GM18502 (cell line): Measurements from ENCODE around the gene TCTN3.
"Not testable (repeated sequence)": the region's sequence is repeated elsewhere in the genome, so short reads cannot be mapped to it uniquely, and the experiment has no call there.

Experiments
- ATAC-seq: cut with Tn5 transposase; IDR thresholded peaks from one replicate; pipeline ENCODE4 v1.9.1; 2021; ENCODE audit warnings: mild to moderate bottlenecking; ENCODE audit not compliant: unreplicated experiment, poor library complexity

TCTN3 gene

GRCh38 chr10:95640891-95641315, 52.8 kb downstream of the TCTN3 start:
- no peak for ATAC-seq

- ATAC-seq: no peak
These were observed 55.8 kb downstream of the TCTN3 start for GRCh38 chr10:95637911-95638310.

DNA sequence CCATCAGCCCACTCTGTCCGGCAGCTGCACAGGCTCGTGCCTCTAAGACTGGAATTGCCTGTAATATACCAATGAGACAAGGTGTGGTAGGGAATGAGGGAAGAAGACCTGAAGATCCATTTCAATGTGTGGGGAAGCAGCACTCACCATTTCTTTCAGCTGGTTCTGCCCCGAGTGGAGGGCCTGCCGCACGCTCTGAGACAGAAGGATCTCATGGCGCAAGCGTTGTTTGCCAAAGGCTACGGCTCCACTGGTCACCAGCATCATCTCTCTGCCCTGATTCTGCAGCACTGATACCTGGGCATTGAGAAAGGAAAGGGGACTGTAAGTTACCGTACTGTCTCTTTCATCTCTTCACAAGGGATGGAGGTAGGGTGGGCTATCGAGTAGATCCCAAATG, 56.6 kb downstream of the TCTN3 start:
- ATAC-seq: no peak

- no peak for ATAC-seq
These were observed 58.4 kb downstream of the TCTN3 start for GRCh38 chr10:95635319-95635733.

GRCh38 chr10:95628786-95629185, 64.9 kb downstream of the TCTN3 start:
- ATAC-seq: no peak

GRCh38 chr10:95626500-95626899, 67.2 kb downstream of the TCTN3 start:
- ATAC-seq: no peak

DNA sequence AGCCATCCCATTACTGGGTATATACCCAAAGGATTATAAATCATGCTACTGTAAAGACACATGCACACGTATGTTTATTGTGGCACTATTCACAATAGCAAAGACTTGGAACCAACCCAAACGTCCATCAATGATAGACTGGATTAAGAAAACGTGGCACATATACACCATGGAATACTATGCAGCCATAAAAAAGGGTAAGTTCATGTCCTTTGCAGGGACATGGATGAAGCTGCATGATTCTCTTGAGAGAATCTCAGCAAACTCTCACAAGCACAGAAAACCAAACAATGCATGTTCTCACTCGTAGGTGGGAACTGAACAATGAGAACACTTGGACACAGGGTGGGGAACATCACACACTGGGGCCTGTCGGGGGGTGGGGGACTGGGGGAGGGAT, 73.3 kb downstream of the TCTN3 start:
- not testable (repeated sequence) for ATAC-seq

DNA sequence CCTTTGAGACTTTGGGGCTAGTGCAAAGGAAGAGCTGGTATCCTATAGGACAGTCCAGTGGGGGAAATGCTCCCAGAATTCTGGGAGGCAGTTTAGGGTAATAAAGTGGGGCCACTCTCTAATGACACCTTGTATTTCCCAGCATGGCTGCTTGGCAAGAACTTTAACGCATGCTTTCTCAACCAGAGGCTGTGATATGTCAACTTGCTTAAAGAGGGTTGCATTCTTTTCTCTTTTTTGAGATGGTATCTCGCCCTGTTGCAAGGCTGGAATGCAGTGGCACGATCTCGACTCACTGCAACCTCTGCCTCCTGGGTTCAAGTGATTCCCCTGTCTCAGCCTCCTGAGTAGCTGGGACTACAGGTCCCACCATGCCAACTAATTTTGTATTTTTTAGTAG, 75.6 kb downstream of the TCTN3 start:
- ATAC-seq: no peak

DNA sequence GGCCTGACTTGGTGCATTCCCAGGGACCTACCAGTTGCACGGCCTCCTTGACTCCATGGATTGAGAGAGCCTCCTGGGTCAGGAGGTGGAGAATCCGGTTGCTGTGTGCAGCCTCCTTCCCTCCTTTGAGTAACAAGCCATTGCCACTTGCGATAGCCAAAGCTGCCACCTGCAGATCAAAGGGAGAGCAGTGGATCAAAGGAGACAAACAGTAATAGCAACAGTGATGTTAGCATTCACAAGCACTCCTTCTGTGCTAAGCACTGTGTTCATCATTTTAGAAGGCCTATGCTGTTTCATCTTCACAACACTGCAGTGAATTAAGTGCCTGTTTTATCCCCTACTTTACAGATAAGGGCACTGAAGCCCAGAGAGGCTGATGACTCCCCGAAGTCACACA, 77.3 kb downstream of the TCTN3 start:
- no peak for ATAC-seq
